ENCODE data around the gene PTPRA. TPM values are rescaled to one million over a fixed set of nuclear protein-coding genes. Genes with fewer than 3 reads are reported as not detected.

PTPRA gene
- total RNA-seq, 1 experiment from 2014 or later = 29.3 TPM

DNA sequence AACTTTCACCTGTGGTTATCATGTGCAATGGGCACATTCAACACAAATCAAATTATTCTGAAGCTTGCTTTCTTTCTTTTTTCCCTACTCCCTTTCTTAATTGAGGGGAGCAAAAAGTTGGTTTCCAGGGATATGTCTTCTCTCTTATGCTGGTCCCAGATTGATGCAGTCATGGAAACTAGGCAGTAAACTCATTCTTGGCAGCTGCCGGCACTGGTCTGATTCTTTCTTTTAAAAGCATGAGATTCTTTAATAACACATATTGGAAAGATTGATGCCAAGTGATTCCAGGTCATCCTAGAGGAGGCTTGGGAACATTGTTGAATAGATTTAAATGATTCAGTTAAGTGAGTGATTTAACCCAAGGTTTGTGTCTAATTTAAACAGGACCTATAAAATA, 29.0 kb downstream of the PTPRA start:
- CTCF ChIA-PET = no interaction called here

DNA sequence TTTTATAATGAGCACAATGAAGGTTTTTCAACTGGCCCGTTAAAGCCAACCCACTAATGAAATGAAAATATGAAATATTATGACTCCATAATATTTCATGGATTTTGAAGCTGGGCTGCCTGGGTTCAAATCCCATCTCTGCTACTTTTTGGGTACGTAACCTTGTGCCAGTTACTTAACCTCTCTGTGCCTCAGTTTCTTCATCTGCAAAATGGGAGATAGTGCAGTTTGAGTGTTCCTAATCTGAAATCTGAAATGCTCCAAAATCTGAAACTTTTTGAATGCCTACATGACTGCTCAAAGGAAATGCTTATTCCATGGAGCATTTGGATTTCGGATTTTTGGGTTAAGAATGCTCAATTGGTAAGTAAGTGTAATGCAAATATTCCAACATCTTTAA, 29.5 kb downstream of the PTPRA start:
- no peak overlapping the region for H3K4me3 Mint-ChIP-seq (ENCODE audit: unreplicated experiment)
- intact Hi-C loops (cut with micrococcal nuclease) = no loop called here
- ChIA-PET CTCF (no interaction called here), POLR2A (no interaction called here)
- H3K9me3 Mint-ChIP-seq (ENCODE audit: unreplicated experiment) = no peaks in the 10 kb centered on the region
- H3K36me3 Mint-ChIP-seq (ENCODE audit: insufficient read depth, unreplicated experiment) = no peaks in the 10 kb centered on the region
- peaks cover 5% of the 10 kb centered on the region for H3K4me1 Mint-ChIP-seq (ENCODE audit: insufficient read depth, unreplicated experiment)
- BruUV-seq (replicated peaks) = no TSS peak
- TF ChIP-seq, protein P1, sequence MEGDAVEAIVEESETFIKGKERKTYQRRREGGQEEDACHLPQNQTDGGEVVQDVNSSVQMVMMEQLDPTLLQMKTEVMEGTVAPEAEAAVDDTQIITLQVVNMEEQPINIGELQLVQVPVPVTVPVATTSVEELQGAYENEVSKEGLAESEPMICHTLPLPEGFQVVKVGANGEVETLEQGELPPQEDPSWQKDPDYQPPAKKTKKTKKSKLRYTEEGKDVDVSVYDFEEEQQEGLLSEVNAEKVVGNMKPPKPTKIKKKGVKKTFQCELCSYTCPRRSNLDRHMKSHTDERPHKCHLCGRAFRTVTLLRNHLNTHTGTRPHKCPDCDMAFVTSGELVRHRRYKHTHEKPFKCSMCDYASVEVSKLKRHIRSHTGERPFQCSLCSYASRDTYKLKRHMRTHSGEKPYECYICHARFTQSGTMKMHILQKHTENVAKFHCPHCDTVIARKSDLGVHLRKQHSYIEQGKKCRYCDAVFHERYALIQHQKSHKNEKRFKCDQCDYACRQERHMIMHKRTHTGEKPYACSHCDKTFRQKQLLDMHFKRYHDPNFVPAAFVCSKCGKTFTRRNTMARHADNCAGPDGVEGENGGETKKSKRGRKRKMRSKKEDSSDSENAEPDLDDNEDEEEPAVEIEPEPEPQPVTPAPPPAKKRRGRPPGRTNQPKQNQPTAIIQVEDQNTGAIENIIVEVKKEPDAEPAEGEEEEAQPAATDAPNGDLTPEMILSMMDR (IDR thresholded peaks at IDR 0.05; ENCODE audit: unreplicated experiment) = no peak
- no peak for DNase-seq (ENCODE audit: unreplicated experiment)
- no peak overlapping the region for H3K27ac Mint-ChIP-seq (ENCODE audit: low read depth, unreplicated experiment)
- no peaks in the 10 kb centered on the region for H3K27me3 Mint-ChIP-seq (ENCODE audit: insufficient read depth, unreplicated experiment)

More for the DNA sequence above, 29.0 kb downstream of the PTPRA start:
- intact Hi-C loops (cut with micrococcal nuclease) = no loop called here
- Mint-ChIP-seq H3K27me3 (ENCODE audit: insufficient read depth, unreplicated experiment) (no peaks in the 10 kb centered on the region), H3K27ac (ENCODE audit: low read depth, unreplicated experiment) (no peak overlapping the region), H3K36me3 (ENCODE audit: insufficient read depth, unreplicated experiment) (no peaks in the 10 kb centered on the region), H3K9me3 (ENCODE audit: unreplicated experiment) (no peaks in the 10 kb centered on the region), H3K4me3 (ENCODE audit: unreplicated experiment) (no peak overlapping the region), H3K4me1 (ENCODE audit: insufficient read depth, unreplicated experiment) (peaks cover 5% of the 10 kb centered on the region)
- TF ChIP-seq, protein P1 (IDR thresholded peaks at IDR 0.05; ENCODE audit: unreplicated experiment) = no peak
- DNase-seq (ENCODE audit: unreplicated experiment) = no peak
- no TSS peak for BruUV-seq (replicated peaks)
- POLR2A ChIA-PET = interaction anchor here (1.1 kb wide), 1 partner anchor 9 kb away, joined by 3 read pairs; no protein-coding TSS in a partner anchor

DNA sequence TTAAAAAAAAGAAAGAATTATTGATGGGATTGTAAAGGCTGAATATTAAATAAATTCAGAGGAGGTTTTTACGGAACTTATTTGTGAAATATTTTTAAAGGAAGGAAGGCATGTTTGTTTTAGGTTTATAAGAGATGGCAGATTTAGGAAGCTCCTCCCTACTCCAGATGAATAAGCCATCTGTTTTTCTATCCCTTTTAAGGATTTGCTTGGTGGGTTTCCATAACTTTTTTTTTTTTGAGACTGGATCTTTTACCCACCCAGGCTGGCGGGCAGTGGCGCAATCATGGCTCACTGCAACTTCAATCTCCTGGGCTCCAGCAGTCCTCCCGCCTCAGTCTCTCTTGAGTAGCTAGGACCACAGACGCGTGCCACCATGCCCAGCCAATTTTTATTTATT, 30.4 kb downstream of the PTPRA start:
- POLR2A ChIA-PET = interaction anchor here (0.9 kb wide), 1 partner anchor 29 kb away, joined by 3 read pairs; no protein-coding TSS in a partner anchor
- no TSS peak for BruUV-seq (replicated peaks)
- TF ChIP-seq, protein P1 (IDR thresholded peaks at IDR 0.05; ENCODE audit: unreplicated experiment) = no peak
- no peaks in the 10 kb centered on the region for H3K9me3 Mint-ChIP-seq (ENCODE audit: unreplicated experiment)
- no peak for DNase-seq (ENCODE audit: unreplicated experiment)
- no peaks in the 10 kb centered on the region for H3K36me3 Mint-ChIP-seq (ENCODE audit: insufficient read depth, unreplicated experiment)
- CTCF ChIA-PET = interaction anchor here (0.6 to 0.7 kb wide), 3 partner anchors 70 to 100 kb away, joined by 4 to 5 read pairs (median 4); no protein-coding TSS in a partner anchor
- no peak overlapping the region for H3K27ac Mint-ChIP-seq (ENCODE audit: low read depth, unreplicated experiment)
- peaks cover 10% of the 10 kb centered on the region for H3K4me1 Mint-ChIP-seq (ENCODE audit: insufficient read depth, unreplicated experiment)
- intact Hi-C loops (cut with micrococcal nuclease) = no loop called here
- no peaks in the 10 kb centered on the region for H3K27me3 Mint-ChIP-seq (ENCODE audit: insufficient read depth, unreplicated experiment)
- no peak overlapping the region for H3K4me3 Mint-ChIP-seq (ENCODE audit: unreplicated experiment)

DNA sequence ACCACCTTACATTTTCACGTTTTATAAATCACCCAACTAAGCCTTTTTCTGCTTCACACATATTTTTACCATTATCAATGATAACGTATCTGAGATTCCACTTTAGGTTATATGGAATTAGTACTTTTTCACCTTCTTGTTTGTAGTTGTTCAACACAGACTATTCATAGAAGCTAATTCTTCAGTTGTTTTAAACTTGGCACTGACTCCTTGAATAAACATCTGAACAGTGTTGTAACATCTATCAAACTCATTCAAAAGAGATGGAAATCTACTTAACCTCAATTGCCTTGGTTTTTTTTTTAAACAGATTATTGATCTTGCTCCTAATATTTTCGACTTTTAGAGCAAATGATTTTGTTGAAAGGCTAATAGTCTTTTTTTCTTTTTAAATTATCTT, 34.2 kb downstream of the PTPRA start:
- DNase-seq (ENCODE audit: unreplicated experiment) = no peak
- ChIA-PET POLR2A (interaction anchor here (0.6 to 0.9 kb wide), 4 partner anchors 17 to 331 kb away, joined by 3 to 5 read pairs (median 4); no protein-coding TSS in a partner anchor), CTCF (interaction anchor here (1.6 kb wide), 1 partner anchor 11 kb away, joined by 10 read pairs; no protein-coding TSS in a partner anchor)
- no peak overlapping the region for H3K4me3 Mint-ChIP-seq (ENCODE audit: unreplicated experiment)
- BruUV-seq (replicated peaks) = no TSS peak
- H3K4me1 Mint-ChIP-seq (ENCODE audit: insufficient read depth, unreplicated experiment) = peaks cover 5% of the 10 kb centered on the region
- H3K27ac Mint-ChIP-seq (ENCODE audit: low read depth, unreplicated experiment) = no peak overlapping the region
- H3K36me3 Mint-ChIP-seq (ENCODE audit: insufficient read depth, unreplicated experiment) = no peaks in the 10 kb centered on the region
- no peaks in the 10 kb centered on the region for H3K9me3 Mint-ChIP-seq (ENCODE audit: unreplicated experiment)
- TF ChIP-seq, protein P1 (IDR thresholded peaks at IDR 0.05; ENCODE audit: unreplicated experiment) = no peak
- intact Hi-C loops (cut with micrococcal nuclease) = no loop called here
- H3K27me3 Mint-ChIP-seq (ENCODE audit: insufficient read depth, unreplicated experiment) = no peaks in the 10 kb centered on the region
